Ascending aorta (tissue), 2 donors: Measurements from ENCODE around the gene F11. TPM values are rescaled to one million over a fixed set of nuclear protein-coding genes. Genes with fewer than 3 reads are reported as not detected.
"Not testable (repeated sequence)": the region's sequence is repeated elsewhere in the genome, so short reads cannot be mapped to it uniquely, and the experiment has no call there.

Source experiments
- DNase-seq, 2 donors: peaks; one replicate each; pipeline ENCODE4 v3.0.0-alpha.2; 2019; ENCODE audit warnings: low spot score in 2 of 2
- H3K27ac ChIP-seq, 2 donors: fragments of 200-600 bp; sonication (generic); one replicate each; pipeline ENCODE4 v1.5.1; 2016 to 2017; ENCODE audit warnings: mild to moderate bottlenecking in 1 of 2
- H3K27me3 ChIP-seq: fragments of 200-600 bp; sonication (generic); one replicate; pipeline ENCODE4 v1.5.1; 2017
- H3K36me3 ChIP-seq, 2 donors: fragments of 200-600 bp; sonication (generic); one replicate each; pipeline ENCODE4 v1.5.1; 2016
- H3K4me1 ChIP-seq, 2 donors: fragments of 200-600 bp; sonication (generic); one replicate each; pipeline ENCODE4 v1.5.1; 2016 to 2017; ENCODE audit warnings: mild to moderate bottlenecking in 1 of 2
- H3K4me3 ChIP-seq, 2 donors: fragments of 200-600 bp; sonication (generic); one replicate each; pipeline ENCODE4 v1.5.1; 2016 to 2017; ENCODE audit warnings: mild to moderate bottlenecking in 1 of 2
- H3K9me3 ChIP-seq, 2 donors: fragments of 200-600 bp; sonication (generic); one replicate each; pipeline ENCODE4 v1.5.1; 2016
- CTCF ChIP-seq, 3 experiments: fragments of 200-600 bp in 2 of 3; fragments of 450-650 bp in 1 of 3; sonication (generic) in 2 of 3; IDR thresholded peaks; one replicate each; pipeline ENCODE4 v1.5.1; 2016 to 2019; ENCODE audit warnings: antibody characterized with exemption in 3 of 3, mild to moderate bottlenecking in 1 of 3, moderate library complexity in 1 of 3
- intact Hi-C: fragments of 100-400 bp; cut with DNase I; formaldehyde crosslinking; loops from one replicate; pipeline ENCODE4 v1.15.1; 2023
- total RNA-seq: library from RNA; depleted of rRNA; stranded (reverse); fragments of >200 nt; gene quantifications from one replicate; pipeline ENCODE4 v1.1.0, GENCODE V29; 2016

Gene F11
- total RNA-seq, 1 donor from 2014 or later, result not detected

- Histone ChIP-seq H3K36me3 (no peaks in the 10 kb centered on the region), H3K9me3 (no peaks in the 10 kb centered on the region), H3K4me1 (no peaks in the 10 kb centered on the region), H3K27ac (no peak overlapping the region), H3K27me3 (no peaks in the 10 kb centered on the region), H3K4me3 (no peak overlapping the region)
- TF ChIP-seq CTCF (IDR thresholded peaks at IDR 0.05), result no peak
- no peak for DNase-seq
- intact Hi-C loops, result no loop called here
Observed at GRCh38 chr4:186307916-186308315, 41.9 kb downstream of the F11 start.

- Histone ChIP-seq H3K4me3 (no peak overlapping the region), H3K27me3 (no peaks in the 10 kb centered on the region), H3K4me1 (no peaks in the 10 kb centered on the region), H3K9me3 (no peaks in the 10 kb centered on the region), H3K36me3 (no peaks in the 10 kb centered on the region), H3K27ac (no peak overlapping the region)
- no peak for TF ChIP-seq CTCF (IDR thresholded peaks at IDR 0.05)
- intact Hi-C loops, result no loop called here
- no peak for DNase-seq
Observed at GRCh38 chr4:186318481-186318880, 52.5 kb downstream of the F11 start.

GRCh38 chr4:186324660-186325059 is 58.7 kb downstream of the F11 start:
- H3K27me3 ChIP-seq, H3K4me1 ChIP-seq, H3K4me3 ChIP-seq, H3K36me3 ChIP-seq, DNase-seq, H3K27ac ChIP-seq, intact Hi-C loops, H3K9me3 ChIP-seq: not testable (repeated sequence)

GRCh38 chr4:186326391-186326790 is 60.4 kb downstream of the F11 start:
- Histone ChIP-seq H3K27me3 (no peaks in the 10 kb centered on the region), H3K36me3 (no peaks in the 10 kb centered on the region), H3K9me3 (no peaks in the 10 kb centered on the region), H3K4me3 (no peak overlapping the region), H3K27ac (no peak overlapping the region), H3K4me1 (no peaks in the 10 kb centered on the region)
- no peak for TF ChIP-seq CTCF (IDR thresholded peaks at IDR 0.05)
- intact Hi-C loops, result no loop called here
- no peak for DNase-seq

GRCh38 chr4:186329372-186329771 is 63.4 kb downstream of the F11 start:
- TF ChIP-seq CTCF (IDR thresholded peaks at IDR 0.05), result no peak
- no peak for DNase-seq
- Histone ChIP-seq H3K9me3 (no peaks in the 10 kb centered on the region), H3K4me3 (no peak overlapping the region), H3K27ac (no peak overlapping the region), H3K36me3 (no peaks in the 10 kb centered on the region), H3K4me1 (no peaks in the 10 kb centered on the region), H3K27me3 (no peaks in the 10 kb centered on the region)
- intact Hi-C loops, result no loop called here

GRCh38 chr4:186330368-186330767 is 64.4 kb downstream of the F11 start:
- H3K36me3 ChIP-seq, result no peaks in the 10 kb centered on the region
- H3K9me3 ChIP-seq, result no peaks in the 10 kb centered on the region
- no peaks in the 10 kb centered on the region for H3K4me1 ChIP-seq
- TF ChIP-seq CTCF (IDR thresholded peaks at IDR 0.05), result no peak
- no peaks in the 10 kb centered on the region for H3K27me3 ChIP-seq
- intact Hi-C loops, result no loop called here
- DNase-seq, result no peak
- no peak overlapping the region for H3K4me3 ChIP-seq
- no peak overlapping the region for H3K27ac ChIP-seq
